ENCODE measurements around the gene DENND1C. TPM values are rescaled to one million over a fixed set of nuclear protein-coding genes. Genes with fewer than 3 reads are reported as not detected.

Gene DENND1C
- total RNA-seq, 1 experiment from 2014 or later: 0.11 TPM

DNA sequence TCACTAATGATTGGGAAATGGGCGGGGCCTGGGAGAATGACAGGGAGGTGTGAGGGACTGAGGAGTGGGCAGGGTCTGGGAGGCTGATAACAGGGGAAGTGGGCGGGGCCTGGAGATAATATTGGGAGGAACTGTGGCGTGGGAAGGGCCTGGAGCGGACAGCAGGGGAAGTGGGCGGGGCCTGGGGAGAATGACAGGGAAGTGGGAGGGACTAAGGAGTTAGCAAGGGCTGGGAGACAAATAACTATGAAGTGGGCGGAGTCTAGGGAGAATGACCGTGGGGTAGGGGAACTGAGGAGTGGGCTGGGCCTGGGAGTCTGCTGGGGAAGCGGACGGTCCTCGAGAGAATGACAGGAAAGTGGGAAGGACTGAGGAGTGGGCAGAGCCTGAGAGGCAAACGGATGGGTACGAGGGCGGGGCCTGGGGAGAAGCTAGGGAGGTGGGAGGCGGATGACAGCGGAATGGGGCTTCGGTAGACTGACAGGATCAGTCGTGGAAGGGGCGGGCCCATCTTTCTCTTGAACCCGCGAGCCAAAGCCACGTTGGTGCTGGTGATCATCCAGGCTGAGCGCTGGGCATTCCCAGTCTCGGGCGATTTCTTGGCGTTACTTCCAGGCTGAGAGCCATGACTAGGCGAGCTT lies 34.6 kb upstream of the DENND1C start:
- DNase-seq (ENCODE audit: low spot score): peak; percentile 98
- intact Hi-C loops (cut with micrococcal nuclease; ENCODE audit: unreplicated experiment): loop anchor here (1.0 to 5.0 kb wide), 4 partner anchors 117 to 347 kb away; partner anchors contain the start of genes GPR108 and TRIP10
- no peaks in the 10 kb centered on the region for H3K27me3 ChIP-seq (replicated peaks; ENCODE audit: insufficient read depth, low read depth, low read length, poor library complexity)
- TF ChIP-seq, protein P1, sequence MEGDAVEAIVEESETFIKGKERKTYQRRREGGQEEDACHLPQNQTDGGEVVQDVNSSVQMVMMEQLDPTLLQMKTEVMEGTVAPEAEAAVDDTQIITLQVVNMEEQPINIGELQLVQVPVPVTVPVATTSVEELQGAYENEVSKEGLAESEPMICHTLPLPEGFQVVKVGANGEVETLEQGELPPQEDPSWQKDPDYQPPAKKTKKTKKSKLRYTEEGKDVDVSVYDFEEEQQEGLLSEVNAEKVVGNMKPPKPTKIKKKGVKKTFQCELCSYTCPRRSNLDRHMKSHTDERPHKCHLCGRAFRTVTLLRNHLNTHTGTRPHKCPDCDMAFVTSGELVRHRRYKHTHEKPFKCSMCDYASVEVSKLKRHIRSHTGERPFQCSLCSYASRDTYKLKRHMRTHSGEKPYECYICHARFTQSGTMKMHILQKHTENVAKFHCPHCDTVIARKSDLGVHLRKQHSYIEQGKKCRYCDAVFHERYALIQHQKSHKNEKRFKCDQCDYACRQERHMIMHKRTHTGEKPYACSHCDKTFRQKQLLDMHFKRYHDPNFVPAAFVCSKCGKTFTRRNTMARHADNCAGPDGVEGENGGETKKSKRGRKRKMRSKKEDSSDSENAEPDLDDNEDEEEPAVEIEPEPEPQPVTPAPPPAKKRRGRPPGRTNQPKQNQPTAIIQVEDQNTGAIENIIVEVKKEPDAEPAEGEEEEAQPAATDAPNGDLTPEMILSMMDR (conservative IDR thresholded peaks at IDR 0.05; ENCODE audit: low read depth, low read length): no peak
- no peak for TF ChIP-seq EZH2 (IDR thresholded peaks at IDR 0.05; ENCODE audit: borderline replicate concordance, low read depth, low read length, poor library complexity, severe bottlenecking)
- BruUV-seq (replicated peaks): no TSS peak
- H3K4me1 ChIP-seq (ENCODE audit: insufficient read depth, low read length, poor library complexity, severe bottlenecking): peaks cover 4% of the 10 kb centered on the region
- H3K36me3 ChIP-seq (ENCODE audit: insufficient read depth, low read length, poor library complexity, severe bottlenecking): no peaks in the 10 kb centered on the region
- peak overlapping the region; percentile 64 for H3K4me3 ChIP-seq (ENCODE audit: low read depth, low read length, poor library complexity, severe bottlenecking)
- POLR2A ChIA-PET (ENCODE audit: low non-redundant PET): interaction anchor here (0.6 to 1.2 kb wide), 2 partner anchors 15 to 348 kb away, joined by 3 to 5 read pairs; partner anchors contain the start of gene TNFSF9
- CTCF ChIA-PET: interaction anchor here (0.5 to 1.3 kb wide), 14 partner anchors 8 to 364 kb away, joined by 3 to 10 read pairs (median 4); partner anchors contain the start of gene TNFSF9
- H3K9me3 ChIP-seq (ENCODE audit: low read depth, low read length, poor library complexity, severe bottlenecking): no peaks in the 10 kb centered on the region
- peak overlapping the region; percentile 72 for H3K27ac ChIP-seq (ENCODE audit: low read depth, low read length, poor library complexity, severe bottlenecking)

DNA sequence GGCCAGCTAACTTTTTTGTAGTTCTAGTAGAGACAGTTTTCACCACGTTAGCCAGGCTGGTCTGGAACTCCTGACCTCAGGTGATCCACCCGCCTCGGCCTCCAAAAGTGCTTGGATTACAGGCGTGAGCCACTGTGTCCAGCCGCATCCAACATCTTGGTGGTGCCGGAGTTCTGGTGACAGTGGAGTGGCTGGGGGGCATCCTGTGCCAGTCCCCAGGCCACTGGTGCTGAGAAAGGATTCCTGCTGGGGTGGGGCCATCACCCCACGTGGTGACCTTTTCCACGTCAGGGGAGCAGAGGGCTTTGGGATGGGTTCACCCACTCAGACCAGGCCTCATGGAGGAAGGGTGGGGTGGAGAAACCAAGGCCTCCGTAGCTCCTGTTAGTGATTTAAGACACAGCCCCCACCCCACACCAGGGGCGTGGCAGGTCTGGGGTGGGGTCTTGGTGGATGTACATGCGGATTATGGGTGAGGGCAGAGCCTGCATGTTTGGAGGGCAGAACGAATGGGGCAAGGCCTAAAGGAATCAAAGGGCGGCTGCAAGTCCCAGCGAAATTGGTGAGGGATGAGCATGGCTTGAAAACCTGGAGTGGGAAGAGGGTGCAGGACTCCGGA lies 33.4 kb upstream of the DENND1C start:
- intact Hi-C loops (cut with micrococcal nuclease; ENCODE audit: unreplicated experiment): loop anchor here (5.0 kb wide), 2 partner anchors 222 to 237 kb away; partner anchors contain the start of genes GPR108 and TRIP10
- POLR2A ChIA-PET (ENCODE audit: low non-redundant PET): no interaction called here

DNA sequence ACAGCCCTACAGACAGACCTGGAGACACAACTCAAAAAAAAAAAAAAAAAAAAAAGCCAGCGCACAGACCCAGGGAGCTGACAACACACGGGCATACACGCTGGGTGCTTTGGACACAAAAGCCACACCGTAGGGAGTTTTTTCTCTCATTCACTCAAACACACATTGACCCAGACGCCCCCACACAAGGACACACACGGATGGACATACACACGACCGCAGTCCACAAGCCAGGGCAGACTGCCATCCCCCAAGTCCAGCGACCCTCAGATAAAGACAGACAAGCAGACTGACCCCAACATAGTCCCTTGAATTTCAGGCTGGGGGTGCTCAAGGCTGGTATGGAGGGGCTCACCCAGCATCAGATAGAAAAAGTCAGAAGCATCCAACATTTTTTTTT lies 32.5 kb upstream of the DENND1C start:
- H3K27ac ChIP-seq (ENCODE audit: low read depth, low read length, poor library complexity, severe bottlenecking): no peak overlapping the region
- POLR2A ChIA-PET (ENCODE audit: low non-redundant PET): no interaction called here
- peaks cover 4% of the 10 kb centered on the region for H3K4me1 ChIP-seq (ENCODE audit: insufficient read depth, low read length, poor library complexity, severe bottlenecking)
- H3K36me3 ChIP-seq (ENCODE audit: insufficient read depth, low read length, poor library complexity, severe bottlenecking): no peaks in the 10 kb centered on the region
- no peak for DNase-seq (ENCODE audit: low spot score)
- intact Hi-C loops (cut with micrococcal nuclease; ENCODE audit: unreplicated experiment): no loop called here
- no peaks in the 10 kb centered on the region for H3K9me3 ChIP-seq (ENCODE audit: low read depth, low read length, poor library complexity, severe bottlenecking)
- CTCF ChIA-PET: no interaction called here
- H3K4me3 ChIP-seq (ENCODE audit: low read depth, low read length, poor library complexity, severe bottlenecking): no peak overlapping the region
- no TSS peak for BruUV-seq (replicated peaks)
- H3K27me3 ChIP-seq (replicated peaks; ENCODE audit: insufficient read depth, low read depth, low read length, poor library complexity): no peaks in the 10 kb centered on the region
- no peak for TF ChIP-seq EZH2 (IDR thresholded peaks at IDR 0.05; ENCODE audit: borderline replicate concordance, low read depth, low read length, poor library complexity, severe bottlenecking)
- TF ChIP-seq, protein P1 (conservative IDR thresholded peaks at IDR 0.05; ENCODE audit: low read depth, low read length): no peak

More for the DNA sequence above, 33.4 kb upstream of the DENND1C start:
- no peak for DNase-seq (ENCODE audit: low spot score)
- no peak for TF ChIP-seq EZH2 (IDR thresholded peaks at IDR 0.05; ENCODE audit: borderline replicate concordance, low read depth, low read length, poor library complexity, severe bottlenecking)
- TF ChIP-seq, protein P1 (conservative IDR thresholded peaks at IDR 0.05; ENCODE audit: low read depth, low read length): no peak
- CTCF ChIA-PET: no interaction called here
- H3K27ac ChIP-seq (ENCODE audit: low read depth, low read length, poor library complexity, severe bottlenecking): no peak overlapping the region
- no TSS peak for BruUV-seq (replicated peaks)
- H3K9me3 ChIP-seq (ENCODE audit: low read depth, low read length, poor library complexity, severe bottlenecking): no peaks in the 10 kb centered on the region
- H3K27me3 ChIP-seq (replicated peaks; ENCODE audit: insufficient read depth, low read depth, low read length, poor library complexity): no peaks in the 10 kb centered on the region
- no peaks in the 10 kb centered on the region for H3K36me3 ChIP-seq (ENCODE audit: insufficient read depth, low read length, poor library complexity, severe bottlenecking)
- peaks cover 4% of the 10 kb centered on the region for H3K4me1 ChIP-seq (ENCODE audit: insufficient read depth, low read length, poor library complexity, severe bottlenecking)
- no peak overlapping the region for H3K4me3 ChIP-seq (ENCODE audit: low read depth, low read length, poor library complexity, severe bottlenecking)
